HCT116 (cell line): ENCODE measurements around the gene FLNB. TPM values are rescaled to one million over a fixed set of nuclear protein-coding genes. Genes with fewer than 3 reads are reported as not detected.

ENCODE experiments used
- ATAC-seq: fragments of 200-7000 bp; cut with Tn5 transposase; 2 replicates; pipeline ENCODE4 v1.9.1; 2020; ENCODE audit warnings: mild to moderate bottlenecking, moderate library complexity
- BruUV-seq: library from RNA; stranded (reverse); fragments of 400-500 nt; replicated peaks from 2 replicates; lab custom pipeline; 2021; lab: Mats Ljungman, UMichigan
- CTCF ChIA-PET: fragments of 300-600 bp; sonication (Branson Sonifier 250); formaldehyde crosslinking; loops from one replicate; lab custom pipeline; 2021; ENCODE audit warnings: antibody characterized with exemption; lab: Charles Lee
- POLR2A ChIA-PET: fragments of 300-600, 350-600 bp; sonication (Branson Sonifier 250); formaldehyde crosslinking; loops from one replicate; lab custom pipeline; 2021; ENCODE audit warnings: antibody characterized with exemption; lab: Charles Lee
- RAD21 ChIA-PET, 2 experiments: fragments of 300-600 bp; sonication (Branson Sonifier 250); formaldehyde crosslinking; loops; one replicate each; lab custom pipeline; 2023; ENCODE audit warnings: low total read pairs in 2 of 2; ENCODE audit not compliant: uncharacterized antibody in 2 of 2, unreplicated experiment in 2 of 2, low non-redundant PET in 1 of 2; lab: Charles Lee
- DNase-seq: peaks from one replicate; pipeline ENCODE4 v3.0.0-alpha.2; 2010; ENCODE audit warnings: low read depth, low spot score
- H2AFZ ChIP-seq: fragments of 200-600 bp; shearing (Covaris generic), sonication (generic); 2 replicates; pipeline ENCODE4 v1.6.1; 2017; ENCODE audit warnings: low read depth, mixed run types, mixed read lengths, antibody characterized with exemption, low read length; ENCODE audit not compliant: poor library complexity, severe bottlenecking
- H3K27ac ChIP-seq: 2 replicates; pipeline ENCODE4 v1.5.1; 2012; ENCODE audit warnings: low read depth, low read length
- H3K27me3 ChIP-seq: fragments of 200-600 bp; sonication (generic); 2 replicates; pipeline ENCODE4 v1.6.1; 2016; ENCODE audit warnings: mixed run types, low read length, mixed read lengths; ENCODE audit not compliant: insufficient read depth
- H3K36me3 ChIP-seq, 2 experiments: fragments of 200-500 bp in 1 of 2; fragments of 200-600 bp in 1 of 2; sonication (Bioruptor generic) in 1 of 2; sonication (generic) in 1 of 2; 2 replicates each; pipeline versions ENCODE4 v1.5.1 to v1.6.1; 2014 to 2016; ENCODE audit warnings: low read length in 2 of 2, inconsistent platforms in 1 of 2, mixed read lengths in 1 of 2, mixed run types in 1 of 2; ENCODE audit not compliant: insufficient read depth in 2 of 2, control insufficient read depth in 1 of 2
- H3K4me1 ChIP-seq, 2 experiments: fragments of 200-600 bp in 1 of 2; sonication (generic) in 1 of 2; 2 replicates each; pipeline versions ENCODE4 v1.5.1 to v1.6.1; 2012 to 2017; ENCODE audit warnings: low read length in 2 of 2, inconsistent platforms in 1 of 2, mild to moderate bottlenecking in 1 of 2, mixed read lengths in 1 of 2, mixed run types in 1 of 2, moderate library complexity in 1 of 2; ENCODE audit not compliant: insufficient read depth in 2 of 2, control insufficient read depth in 1 of 2
- H3K4me2 ChIP-seq: fragments of 200-600 bp; sonication (generic); 2 replicates; pipeline ENCODE4 v1.6.1; 2017; ENCODE audit warnings: mixed run types, low read length, mixed read lengths
- H3K4me3 ChIP-seq, 2 experiments: fragments of 200-600 bp in 1 of 2; sonication (generic) in 1 of 2; replicated peaks in 1 of 2; 2 replicates each; pipeline ENCODE4 v1.5.1; 2011 to 2016; ENCODE audit warnings: low read length in 2 of 2, control low read depth in 1 of 2, low read depth in 1 of 2, mild to moderate bottlenecking in 1 of 2, mixed read lengths in 1 of 2, mixed run types in 1 of 2
- H3K79me2 ChIP-seq: fragments of 200-600 bp; sonication (generic); 2 replicates; pipeline ENCODE4 v1.6.1; 2017; ENCODE audit warnings: mild to moderate bottlenecking, mixed run types, low read length, moderate library complexity, mixed read lengths; ENCODE audit not compliant: insufficient read depth
- H3K9ac ChIP-seq: fragments of 200-600 bp; sonication (generic); 2 replicates; pipeline ENCODE4 v1.6.1; 2016; ENCODE audit warnings: low read length, mixed read lengths
- H3K9me2 ChIP-seq: fragments of 200-600 bp; sonication (generic), shearing (Covaris generic); 2 replicates; pipeline ENCODE4 v1.6.1; 2017; ENCODE audit warnings: mixed run types, mild to moderate bottlenecking, moderate library complexity; ENCODE audit not compliant: insufficient read depth
- H3K9me3 ChIP-seq, 2 experiments: fragments of 200-500 bp in 1 of 2; fragments of 200-600 bp in 1 of 2; sonication (Bioruptor generic) in 1 of 2; sonication (generic) in 1 of 2; 2 replicates each; pipeline ENCODE4 v1.6.1; 2014 to 2017; ENCODE audit warnings: low read length in 2 of 2, mixed read lengths in 2 of 2, inconsistent platforms in 1 of 2, low read depth in 1 of 2, mild to moderate bottlenecking in 1 of 2, mixed run types in 1 of 2, moderate library complexity in 1 of 2; ENCODE audit not compliant: control insufficient read depth in 1 of 2, insufficient read depth in 1 of 2
- H4K20me1 ChIP-seq: fragments of 200-600 bp; sonication (generic), shearing (Covaris generic); 2 replicates; pipeline ENCODE4 v1.6.1; 2017; ENCODE audit warnings: mixed run types, mild to moderate bottlenecking, moderate library complexity; ENCODE audit not compliant: insufficient read depth
- CBX3 ChIP-seq: IDR thresholded peaks from 2 replicates; pipeline ENCODE4 v1.6.1; 2012; ENCODE audit warnings: low read depth
- CEBPB ChIP-seq: IDR thresholded peaks from 2 replicates; pipeline ENCODE4 v1.6.1; 2012; ENCODE audit warnings: low read depth
- EGR1 ChIP-seq: IDR thresholded peaks from 2 replicates; pipeline ENCODE4 v1.6.1; 2012; ENCODE audit warnings: low read depth
- ELF1 ChIP-seq: IDR thresholded peaks from 2 replicates; pipeline ENCODE4 v1.6.1; 2012; ENCODE audit warnings: low read depth, borderline replicate concordance
- EZH2 ChIP-seq: fragments of 200-600 bp; sonication (generic); IDR thresholded peaks from 2 replicates; pipeline ENCODE4 v1.6.1; 2017; ENCODE audit warnings: antibody characterized with exemption, mixed run types
- EZH2phosphoT487 ChIP-seq: fragments of 200-600 bp; IDR thresholded peaks from 2 replicates; pipeline ENCODE4 v1.6.1; 2018; ENCODE audit warnings: antibody characterized with exemption, borderline replicate concordance
- FOSL1 ChIP-seq: IDR thresholded peaks from 2 replicates; pipeline ENCODE4 v1.6.1; 2012; ENCODE audit warnings: low read depth
- JUND ChIP-seq: IDR thresholded peaks from 2 replicates; pipeline ENCODE4 v1.6.1; 2012
- POLR2A ChIP-seq: IDR thresholded peaks from 2 replicates; pipeline ENCODE4 v1.7.0; 2011; ENCODE audit warnings: borderline replicate concordance; ENCODE audit not compliant: insufficient read depth, insufficient read length; ENCODE audit errors: extremely low read depth
- RAD21 ChIP-seq: IDR thresholded peaks from 2 replicates; pipeline ENCODE4 v1.6.1; 2012; ENCODE audit warnings: low read depth, mild to moderate bottlenecking
- REST ChIP-seq: IDR thresholded peaks from 2 replicates; pipeline ENCODE4 v1.6.1; 2012; ENCODE audit warnings: low read depth
- SIN3A ChIP-seq: IDR thresholded peaks from 2 replicates; pipeline ENCODE4 v1.6.1; 2012; ENCODE audit warnings: low read depth
- SP1 ChIP-seq: IDR thresholded peaks from 2 replicates; pipeline ENCODE4 v1.6.1; 2012; ENCODE audit warnings: low read depth
- SRF ChIP-seq: IDR thresholded peaks from 2 replicates; pipeline ENCODE4 v1.6.1; 2012; ENCODE audit warnings: low read depth
- YY1 ChIP-seq: IDR thresholded peaks from 2 replicates; pipeline ENCODE4 v1.6.1; 2011; ENCODE audit warnings: low read length, low read depth, moderate library complexity, mild to moderate bottlenecking; ENCODE audit not compliant: insufficient replicate concordance; ENCODE audit errors: extremely low read depth
- intact Hi-C: fragments of 100-400 bp; cut with micrococcal nuclease; formaldehyde crosslinking; loops from 2 replicates; pipeline ENCODE4 v1.10.0; 2022
- total RNA-seq: library from RNA; stranded (reverse); gene quantifications from one replicate; pipeline ENCODE4 v1.2.1, GENCODE V29; 2021; ENCODE audit not compliant: unreplicated experiment
- TF ChIP-seq, protein P1 (sequence below): IDR thresholded peaks from 2 replicates; pipeline ENCODE4 v1.6.1; 2011; ENCODE audit warnings: mild to moderate bottlenecking, low read length, moderate library complexity; ENCODE audit not compliant: insufficient replicate concordance; ENCODE audit errors: extremely low read depth
- TF ChIP-seq, protein P2 (sequence below): IDR thresholded peaks from 2 replicates; pipeline ENCODE4 v1.6.1; 2012
- TF ChIP-seq, protein P3 (sequence below), 3 experiments: fragments of 200-600 bp in 1 of 3; sonication (generic) in 1 of 3; IDR thresholded peaks in 2 of 3; conservative IDR thresholded peaks in 1 of 3; 2 replicates each; pipeline ENCODE4 v1.5.1; 2012 to 2017; ENCODE audit warnings: low read depth in 2 of 3, low read length in 2 of 3, antibody characterized with exemption in 1 of 3, borderline replicate concordance in 1 of 3, control low read depth in 1 of 3, mild to moderate bottlenecking in 1 of 3, mixed read lengths in 1 of 3, mixed run types in 1 of 3, moderate library complexity in 1 of 3; ENCODE audit not compliant: insufficient read depth in 1 of 3

FLNB gene
- total RNA-seq, 1 experiment from 2014 or later, result 116 TPM

- no peaks in the 10 kb centered on the region for H3K27me3 ChIP-seq
- peaks cover 19 to 51% of the 10 kb centered on the region in 2 experiments; a peak in 3 of 4 replicates for H3K4me1 ChIP-seq
- no peaks in the 10 kb centered on the region for H4K20me1 ChIP-seq
- H3K36me3 ChIP-seq, result no peaks in the 10 kb centered on the region
- no peaks in the 10 kb centered on the region for H3K9me2 ChIP-seq
- ChIA-PET POLR2A (interaction anchor here (1.1 kb wide), 1 partner anchor 169 kb away, joined by 3 read pairs; the partner anchor contains the start of gene FLNB), CTCF (interaction anchor here (0.7 to 3.8 kb wide), 12 partner anchors 9 to 357 kb away, joined by 3 to 31 read pairs (median 6); partner anchors contain the start of genes HTD2 and RPP14), RAD21 (interaction anchor here (0.6 to 1.3 kb wide), 8 partner anchors 9 to 218 kb away, joined by 3 to 6 read pairs (median 3); partner anchors contain the start of genes FLNB (in 1 of the 2), HTD2 (in 1 of the 2) and RPP14 (in 1 of the 2))
- TF ChIP-seq RAD21 (no peak), SIN3A (no peak), ELF1 (no peak), EZH2phosphoT487 (no peak), EGR1 (no peak), SRF (no peak), FOSL1 (no peak), EZH2 (no peak), CBX3 (no peak), JUND (no peak), POLR2A (no peak), REST (no peak), YY1 (no peak), SP1 (no peak), CEBPB (no peak)
- TF ChIP-seq, protein P1, sequence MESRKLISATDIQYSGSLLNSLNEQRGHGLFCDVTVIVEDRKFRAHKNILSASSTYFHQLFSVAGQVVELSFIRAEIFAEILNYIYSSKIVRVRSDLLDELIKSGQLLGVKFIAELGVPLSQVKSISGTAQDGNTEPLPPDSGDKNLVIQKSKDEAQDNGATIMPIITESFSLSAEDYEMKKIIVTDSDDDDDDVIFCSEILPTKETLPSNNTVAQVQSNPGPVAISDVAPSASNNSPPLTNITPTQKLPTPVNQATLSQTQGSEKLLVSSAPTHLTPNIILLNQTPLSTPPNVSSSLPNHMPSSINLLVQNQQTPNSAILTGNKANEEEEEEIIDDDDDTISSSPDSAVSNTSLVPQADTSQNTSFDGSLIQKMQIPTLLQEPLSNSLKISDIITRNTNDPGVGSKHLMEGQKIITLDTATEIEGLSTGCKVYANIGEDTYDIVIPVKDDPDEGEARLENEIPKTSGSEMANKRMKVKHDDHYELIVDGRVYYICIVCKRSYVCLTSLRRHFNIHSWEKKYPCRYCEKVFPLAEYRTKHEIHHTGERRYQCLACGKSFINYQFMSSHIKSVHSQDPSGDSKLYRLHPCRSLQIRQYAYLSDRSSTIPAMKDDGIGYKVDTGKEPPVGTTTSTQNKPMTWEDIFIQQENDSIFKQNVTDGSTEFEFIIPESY, result no peak
- TF ChIP-seq, protein P2, sequence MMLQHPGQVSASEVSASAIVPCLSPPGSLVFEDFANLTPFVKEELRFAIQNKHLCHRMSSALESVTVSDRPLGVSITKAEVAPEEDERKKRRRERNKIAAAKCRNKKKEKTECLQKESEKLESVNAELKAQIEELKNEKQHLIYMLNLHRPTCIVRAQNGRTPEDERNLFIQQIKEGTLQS, result no peak
- TF ChIP-seq, protein P3, sequence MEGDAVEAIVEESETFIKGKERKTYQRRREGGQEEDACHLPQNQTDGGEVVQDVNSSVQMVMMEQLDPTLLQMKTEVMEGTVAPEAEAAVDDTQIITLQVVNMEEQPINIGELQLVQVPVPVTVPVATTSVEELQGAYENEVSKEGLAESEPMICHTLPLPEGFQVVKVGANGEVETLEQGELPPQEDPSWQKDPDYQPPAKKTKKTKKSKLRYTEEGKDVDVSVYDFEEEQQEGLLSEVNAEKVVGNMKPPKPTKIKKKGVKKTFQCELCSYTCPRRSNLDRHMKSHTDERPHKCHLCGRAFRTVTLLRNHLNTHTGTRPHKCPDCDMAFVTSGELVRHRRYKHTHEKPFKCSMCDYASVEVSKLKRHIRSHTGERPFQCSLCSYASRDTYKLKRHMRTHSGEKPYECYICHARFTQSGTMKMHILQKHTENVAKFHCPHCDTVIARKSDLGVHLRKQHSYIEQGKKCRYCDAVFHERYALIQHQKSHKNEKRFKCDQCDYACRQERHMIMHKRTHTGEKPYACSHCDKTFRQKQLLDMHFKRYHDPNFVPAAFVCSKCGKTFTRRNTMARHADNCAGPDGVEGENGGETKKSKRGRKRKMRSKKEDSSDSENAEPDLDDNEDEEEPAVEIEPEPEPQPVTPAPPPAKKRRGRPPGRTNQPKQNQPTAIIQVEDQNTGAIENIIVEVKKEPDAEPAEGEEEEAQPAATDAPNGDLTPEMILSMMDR (IDR thresholded peaks at IDR 0.05 in 2 of 3, conservative IDR thresholded peaks at IDR 0.05 in 1 of 3; ENCODE audit: borderline replicate concordance in 1 of 3, insufficient read depth in 1 of 3, low read depth in 2 of 3, low read length in 2 of 3), result no peak
- intact Hi-C loops, result loop anchor here (1.0 kb wide), 1 partner anchor 169 kb away; the partner anchor contains the start of gene FLNB
- no peaks in the 10 kb centered on the region for H3K9me3 ChIP-seq
- peak overlapping the region; percentile 83 for H3K4me2 ChIP-seq
- H2AFZ ChIP-seq, result peak overlapping the region; percentile 26
- no TSS peak for BruUV-seq
- ATAC-seq (no peak), DNase-seq (no peak)
- H3K79me2 ChIP-seq, result no peaks in the 10 kb centered on the region
- H3K4me3 ChIP-seq, result no peak overlapping the region; a peak in 1 of 4 replicates
- H3K27ac ChIP-seq, result no peak overlapping the region
- no peak overlapping the region for H3K9ac ChIP-seq
Measured at GRCh38 chr3:58176827-58177489, 168.7 kb downstream of the FLNB start.
